Esophagus muscularis mucosa (tissue), 3 donors: ENCODE measurements around the gene NUDT14.

Experiments used
- CTCF ChIP-seq, 3 experiments: fragments of 200-600 bp in 2 of 3; fragments of 450-650 bp in 1 of 3; sonication (generic) in 2 of 3; IDR thresholded peaks; one replicate each; pipeline ENCODE4 v1.5.1; 2017 to 2019; ENCODE audit warnings: antibody characterized with exemption in 3 of 3, mild to moderate bottlenecking in 2 of 3, moderate library complexity in 1 of 3
- POLR2A ChIP-seq: fragments of 450-650 bp; IDR thresholded peaks from one replicate; pipeline ENCODE4 v1.6.1; 2017; ENCODE audit warnings: antibody characterized with exemption, moderate library complexity, mild to moderate bottlenecking, low read depth

- TF ChIP-seq CTCF (IDR thresholded peaks at IDR 0.05) (no peak), POLR2A (no peak)
Measured at GRCh38 chr14:105206873-105207272, 25.8 kb upstream of the NUDT14 start.
